Activated CD4-positive, alpha-beta T cell treated with anti-CD3 and anti-CD28 coated beads, Interleukin-2, amount 10 ng/mL, durations not matched to agents 7 days and 5 days (primary cell): ENCODE results near the gene PROCA1. TPM values are rescaled to one million over a fixed set of nuclear protein-coding genes. Genes with fewer than 3 reads are reported as not detected.

Experiments
- CTCF ChIA-PET: fragments of 350-600 bp; sonication (Branson Sonifier 250); formaldehyde crosslinking; loops from one replicate; lab custom pipeline; 2021; ENCODE audit warnings: antibody characterized with exemption; lab: Charles Lee
- POLR2A ChIA-PET: fragments of 350-600 bp; sonication (Branson Sonifier 250); formaldehyde crosslinking; loops from one replicate; lab custom pipeline; 2021; ENCODE audit warnings: antibody characterized with exemption; lab: Charles Lee
- DNase-seq: peaks from one replicate; pipeline ENCODE4 v3.0.0-alpha.2; 2020
- H3K27ac Mint-ChIP-seq: one replicate; pipeline ENCODE4 v1.8.0; 2021; ENCODE audit warnings: mild to moderate bottlenecking, moderate library complexity, mixed read lengths
- H3K27me3 Mint-ChIP-seq: one replicate; pipeline ENCODE4 v1.8.0; 2021; ENCODE audit warnings: mixed read lengths
- H3K36me3 Mint-ChIP-seq: one replicate; pipeline ENCODE4 v1.8.0; 2021; ENCODE audit warnings: low read depth, mixed read lengths
- H3K4me1 Mint-ChIP-seq: one replicate; pipeline ENCODE4 v1.8.0; 2021; ENCODE audit warnings: mixed read lengths
- H3K4me3 Mint-ChIP-seq: one replicate; pipeline ENCODE4 v1.8.0; 2021; ENCODE audit warnings: mild to moderate bottlenecking, moderate library complexity, mixed read lengths
- H3K9me3 Mint-ChIP-seq: one replicate; pipeline ENCODE4 v1.8.0; 2021; ENCODE audit warnings: mixed read lengths
- total RNA-seq, 2 experiments: library from RNA; stranded (reverse); gene quantifications; one replicate each; pipeline ENCODE4 v1.2.3, GENCODE V29; 2021

Gene PROCA1
- 1 to 10 TPM; 5.5 to 5.7 TPM for total RNA-seq

- DNase-seq, result peak; percentile 47
- Mint-ChIP-seq H3K4me3 (peak within 1 kb of the TSS; percentile 74), H3K27ac (peak within 1 kb of the TSS; percentile 94)
Measured at GRCh38 chr17:28711723-28712031, at the start of gene PROCA1. TSS of gene PROCA1 (minus strand) at chr17:28711888. CDS start at chr17:28711660, 228 bp downstream.

GRCh38 chr17:28760601-28761562 is 49.2 kb upstream of the PROCA1 start:
- no peaks in the 10 kb centered on the region for H3K27me3 Mint-ChIP-seq
- peaks cover 24% of the 10 kb centered on the region for H3K36me3 Mint-ChIP-seq
- no peak overlapping the region for H3K4me3 Mint-ChIP-seq
- H3K9me3 Mint-ChIP-seq, result no peaks in the 10 kb centered on the region
- no peak for DNase-seq
- H3K4me1 Mint-ChIP-seq, result peaks cover 8% of the 10 kb centered on the region
- CTCF ChIA-PET, result interaction anchor here (0.7 to 7.8 kb wide), 5 partner anchors 10 to 34 kb away, joined by 3 to 67 read pairs (median 5); partner anchors contain the start of gene TLCD1
- POLR2A ChIA-PET, result interaction anchor here (0.5 kb wide), 1 partner anchor 52 kb away, joined by 5 read pairs; no protein-coding TSS in a partner anchor
- no peak overlapping the region for H3K27ac Mint-ChIP-seq

More at GRCh38 chr17:28711723-28712031, at the start of gene PROCA1:
- CTCF ChIA-PET, result interaction anchor here (0.6 to 7.7 kb wide), 12 partner anchors 8 to 434 kb away, joined by 3 to 69 read pairs (median 4); partner anchors contain the start of genes NEK8, RPL23A and TLCD1
- peaks cover 13% of the 10 kb centered on the region for H3K27me3 Mint-ChIP-seq
- no peaks in the 10 kb centered on the region for H3K36me3 Mint-ChIP-seq
- POLR2A ChIA-PET, result interaction anchor here (1.0 kb wide), 1 partner anchor 50 kb away, joined by 3 read pairs; the partner anchor contains the start of genes SDF2 and SUPT6H
- H3K4me1 Mint-ChIP-seq, result peaks cover 21% of the 10 kb centered on the region
- no peaks in the 10 kb centered on the region for H3K9me3 Mint-ChIP-seq

GRCh38 chr17:28759256-28759865 is 47.7 kb upstream of the PROCA1 start:
- H3K27me3 Mint-ChIP-seq, result no peaks in the 10 kb centered on the region
- peaks cover 24% of the 10 kb centered on the region for H3K36me3 Mint-ChIP-seq
- DNase-seq, result no peak
- POLR2A ChIA-PET, result no interaction called here
- H3K27ac Mint-ChIP-seq, result no peak overlapping the region
- peaks cover 8% of the 10 kb centered on the region for H3K4me1 Mint-ChIP-seq
- CTCF ChIA-PET, result interaction anchor here (7.1 to 7.8 kb wide), 2 partner anchors 8 to 32 kb away, joined by 64 to 67 read pairs; partner anchors contain the start of gene TLCD1
- no peak overlapping the region for H3K4me3 Mint-ChIP-seq
- H3K9me3 Mint-ChIP-seq, result no peaks in the 10 kb centered on the region

- H3K9me3 Mint-ChIP-seq, result no peaks in the 10 kb centered on the region
- no peak for DNase-seq
- peaks cover 21% of the 10 kb centered on the region for H3K36me3 Mint-ChIP-seq
- CTCF ChIA-PET, result interaction anchor here (0.6 kb wide), 1 partner anchor 42 kb away, joined by 3 read pairs; no protein-coding TSS in a partner anchor
- peak overlapping the region; percentile 36 for H3K27ac Mint-ChIP-seq
- no peak overlapping the region for H3K4me3 Mint-ChIP-seq
- POLR2A ChIA-PET, result no interaction called here
- H3K27me3 Mint-ChIP-seq, result no peaks in the 10 kb centered on the region
- peaks cover 5% of the 10 kb centered on the region for H3K4me1 Mint-ChIP-seq
Measured at GRCh38 chr17:28758411-28759121, 46.9 kb upstream of the PROCA1 start.

GRCh38 chr17:28756049-28756804 is 44.5 kb upstream of the PROCA1 start:
- no peak overlapping the region for H3K4me3 Mint-ChIP-seq
- peaks cover 16% of the 10 kb centered on the region for H3K36me3 Mint-ChIP-seq
- peaks cover 6% of the 10 kb centered on the region for H3K4me1 Mint-ChIP-seq
- H3K27ac Mint-ChIP-seq, result no peak overlapping the region
- CTCF ChIA-PET, result interaction anchor here (20.1 kb wide), 1 partner anchor 26 kb away, joined by 420 read pairs; the partner anchor contains the start of genes NEK8 and TLCD1
- no peak for DNase-seq
- no peaks in the 10 kb centered on the region for H3K27me3 Mint-ChIP-seq
- no peaks in the 10 kb centered on the region for H3K9me3 Mint-ChIP-seq
- POLR2A ChIA-PET, result no interaction called here

- ChIA-PET CTCF (interaction anchor here (1.6 to 20.1 kb wide), 2 partner anchors 8 to 25 kb away, joined by 6 to 420 read pairs; partner anchors contain the start of genes NEK8 and TLCD1), POLR2A (no interaction called here)
- Mint-ChIP-seq H3K27ac (no peak overlapping the region), H3K4me1 (peaks cover 6% of the 10 kb centered on the region), H3K9me3 (no peaks in the 10 kb centered on the region), H3K36me3 (peaks cover 16% of the 10 kb centered on the region), H3K4me3 (no peak overlapping the region), H3K27me3 (no peaks in the 10 kb centered on the region)
- no peak for DNase-seq
Measured at GRCh38 chr17:28755486-28755885, 43.8 kb upstream of the PROCA1 start.

GRCh38 chr17:28751600-28752366 is 40.1 kb upstream of the PROCA1 start:
- H3K27ac Mint-ChIP-seq, result no peak overlapping the region
- ChIA-PET POLR2A (no interaction called here), CTCF (interaction anchor here (0.5 to 20.1 kb wide), 13 partner anchors 8 to 393 kb away, joined by 3 to 420 read pairs (median 3); partner anchors contain the start of genes FAM222B, NEK8, SDF2 and SUPT6H)
- no peak for DNase-seq
- peaks cover 9% of the 10 kb centered on the region for H3K36me3 Mint-ChIP-seq
- no peaks in the 10 kb centered on the region for H3K9me3 Mint-ChIP-seq
- no peak overlapping the region for H3K4me3 Mint-ChIP-seq
- peaks cover 24% of the 10 kb centered on the region for H3K4me1 Mint-ChIP-seq
- H3K27me3 Mint-ChIP-seq, result no peaks in the 10 kb centered on the region

GRCh38 chr17:28750178-28751047 is 38.7 kb upstream of the PROCA1 start:
- Mint-ChIP-seq H3K27me3 (no peaks in the 10 kb centered on the region), H3K4me3 (no peak overlapping the region), H3K27ac (peak overlapping the region; percentile 31), H3K9me3 (no peaks in the 10 kb centered on the region), H3K36me3 (peaks cover 9% of the 10 kb centered on the region), H3K4me1 (peaks cover 36% of the 10 kb centered on the region)
- DNase-seq, result peak; percentile 91
- POLR2A ChIA-PET, result interaction anchor here (0.6 to 1.0 kb wide), 3 partner anchors 23 to 24 kb away, joined by 3 to 5 read pairs (median 4); no protein-coding TSS in a partner anchor
- CTCF ChIA-PET, result interaction anchor here (0.6 to 20.1 kb wide), 35 partner anchors 9 to 395 kb away, joined by 3 to 420 read pairs (median 3); partner anchors contain the start of genes FAM222B, NEK8, RPL23A and SDF2

GRCh38 chr17:28749516-28750177 is 38.0 kb upstream of the PROCA1 start:
- Mint-ChIP-seq H3K4me3 (no peak overlapping the region), H3K27ac (peak overlapping the region; percentile 31), H3K4me1 (peaks cover 40% of the 10 kb centered on the region), H3K9me3 (no peaks in the 10 kb centered on the region), H3K27me3 (no peaks in the 10 kb centered on the region), H3K36me3 (peaks cover 9% of the 10 kb centered on the region)
- ChIA-PET CTCF (interaction anchor here (0.6 to 20.1 kb wide), 26 partner anchors 8 to 389 kb away, joined by 3 to 420 read pairs (median 3); partner anchors contain the start of genes FAM222B, NEK8, RPL23A and SDF2), POLR2A (interaction anchor here (0.5 to 1.0 kb wide), 3 partner anchors 22 to 43 kb away, joined by 3 to 10 read pairs (median 5); no protein-coding TSS in a partner anchor)
- DNase-seq, result no peak
